Gastrocnemius medialis (tissue), 4 donors: ENCODE results near the gene CCSER1. TPM values are rescaled to one million over a fixed set of nuclear protein-coding genes. Genes with fewer than 3 reads are reported as not detected.

Experiments
- ATAC-seq, 2 donors: fragments of 150-250 bp; one replicate each; pipeline ENCODE4 v1.9.1; 2016
- DNase-seq, 2 donors: peaks; one replicate each; pipeline ENCODE4 v3.0.0-alpha.2; 2019
- H3K27ac ChIP-seq, 4 donors: fragments of 200-600 bp; sonication (generic); 1 replicate in 1 of 4; 2 replicates in 3 of 4; pipeline ENCODE4 v1.5.1; 2016 to 2018; ENCODE audit warnings: mild to moderate bottlenecking in 2 of 4, moderate library complexity in 1 of 4
- H3K27me3 ChIP-seq, 3 donors: fragments of 200-600 bp; sonication (generic) in 2 of 3; 1 replicate in 1 of 3; 2 replicates in 2 of 3; pipeline versions ENCODE4 v1.5.1 to v1.6.0; 2016 to 2019; ENCODE audit warnings: mild to moderate bottlenecking in 1 of 3, moderate library complexity in 1 of 3
- H3K36me3 ChIP-seq, 2 donors: fragments of 200-600 bp; sonication (generic) in 1 of 2; one replicate each; pipeline ENCODE4 v1.5.1; 2017 to 2018
- H3K4me1 ChIP-seq, 2 donors: fragments of 200-600 bp; sonication (generic) in 1 of 2; one replicate each; pipeline ENCODE4 v1.5.1; 2016 to 2017; ENCODE audit warnings: mild to moderate bottlenecking in 2 of 2
- H3K4me3 ChIP-seq, 4 donors: fragments of 200-600 bp; sonication (generic) in 3 of 4; 1 replicate in 1 of 4; 2 replicates in 3 of 4; pipeline ENCODE4 v1.5.1; 2016 to 2019; ENCODE audit warnings: mild to moderate bottlenecking in 2 of 4
- H3K9me3 ChIP-seq, 3 donors: fragments of 200-600 bp; sonication (generic) in 2 of 3; 1 replicate in 1 of 3; 2 replicates in 2 of 3; pipeline ENCODE4 v1.5.1; 2016 to 2019
- POLR2A ChIP-seq, 2 donors: fragments of 450-650 bp; IDR thresholded peaks; one replicate each; pipeline ENCODE4 v1.6.1; 2017; ENCODE audit warnings: antibody characterized with exemption in 2 of 2, mild to moderate bottlenecking in 2 of 2, moderate library complexity in 2 of 2
- in situ Hi-C, 4 donors: fragments of 200-750 bp; cut with MboI; loops; one replicate each; pipeline versions ENCODE4 v1.15.0 to v1.8.0; 2017; ENCODE audit warnings: low sequenced_read_pairs in 4 of 4
- intact Hi-C: fragments of 100-400 bp; cut with DNase I; formaldehyde crosslinking; loops from one replicate; pipeline ENCODE4 v1.15.1; 2023; ENCODE audit warnings: low total_unique reads
- total RNA-seq, 4 donors: library from RNA; depleted of rRNA; stranded (reverse); fragments of >200 nt; gene quantifications; one replicate each; pipeline versions ENCODE4 v1.1.0 to v1.2.3, GENCODE V29; 2016
- TF ChIP-seq, protein P1 (sequence below), 5 experiments: fragments of 450-650 bp in 3 of 5; fragments of 200-600 bp in 2 of 5; sonication (generic) in 2 of 5; IDR thresholded peaks in 4 of 5; conservative IDR thresholded peaks in 1 of 5; 1 replicate in 4 of 5; 2 replicates in 1 of 5; pipeline ENCODE4 v1.5.1; 2016 to 2019; ENCODE audit warnings: antibody characterized with exemption in 5 of 5, mild to moderate bottlenecking in 3 of 5, moderate library complexity in 3 of 5

CCSER1 gene
- total RNA-seq, 4 donors from 2014 or later, result 0.39 to 0.83 (median 0.63) TPM

- TF ChIP-seq POLR2A (IDR thresholded peaks at IDR 0.05), result no peak
- TF ChIP-seq, protein P1, sequence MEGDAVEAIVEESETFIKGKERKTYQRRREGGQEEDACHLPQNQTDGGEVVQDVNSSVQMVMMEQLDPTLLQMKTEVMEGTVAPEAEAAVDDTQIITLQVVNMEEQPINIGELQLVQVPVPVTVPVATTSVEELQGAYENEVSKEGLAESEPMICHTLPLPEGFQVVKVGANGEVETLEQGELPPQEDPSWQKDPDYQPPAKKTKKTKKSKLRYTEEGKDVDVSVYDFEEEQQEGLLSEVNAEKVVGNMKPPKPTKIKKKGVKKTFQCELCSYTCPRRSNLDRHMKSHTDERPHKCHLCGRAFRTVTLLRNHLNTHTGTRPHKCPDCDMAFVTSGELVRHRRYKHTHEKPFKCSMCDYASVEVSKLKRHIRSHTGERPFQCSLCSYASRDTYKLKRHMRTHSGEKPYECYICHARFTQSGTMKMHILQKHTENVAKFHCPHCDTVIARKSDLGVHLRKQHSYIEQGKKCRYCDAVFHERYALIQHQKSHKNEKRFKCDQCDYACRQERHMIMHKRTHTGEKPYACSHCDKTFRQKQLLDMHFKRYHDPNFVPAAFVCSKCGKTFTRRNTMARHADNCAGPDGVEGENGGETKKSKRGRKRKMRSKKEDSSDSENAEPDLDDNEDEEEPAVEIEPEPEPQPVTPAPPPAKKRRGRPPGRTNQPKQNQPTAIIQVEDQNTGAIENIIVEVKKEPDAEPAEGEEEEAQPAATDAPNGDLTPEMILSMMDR (IDR thresholded peaks at IDR 0.05 in 4 of 5, conservative IDR thresholded peaks at IDR 0.05 in 1 of 5), result no peak
- Histone ChIP-seq H3K27ac (no peak overlapping the region), H3K4me1 (peaks cover 5 to 14% of the 10 kb centered on the region in 2 donors), H3K9me3 (no peaks in the 10 kb centered on the region), H3K36me3 (no peaks in the 10 kb centered on the region), H3K4me3 (peak overlapping the region; percentile 18 to 62 (median 50)), H3K27me3 (peaks cover 0 to 10% (median 0%) of the 10 kb centered on the region in 3 donors)
- intact Hi-C loops, result no loop called here
- no peak for ATAC-seq
- in situ Hi-C loops, result no loop called here
- DNase-seq, result no peak
Observed at GRCh38 chr4:90128961-90129495, 1.8 kb downstream of the CCSER1 start.

DNA sequence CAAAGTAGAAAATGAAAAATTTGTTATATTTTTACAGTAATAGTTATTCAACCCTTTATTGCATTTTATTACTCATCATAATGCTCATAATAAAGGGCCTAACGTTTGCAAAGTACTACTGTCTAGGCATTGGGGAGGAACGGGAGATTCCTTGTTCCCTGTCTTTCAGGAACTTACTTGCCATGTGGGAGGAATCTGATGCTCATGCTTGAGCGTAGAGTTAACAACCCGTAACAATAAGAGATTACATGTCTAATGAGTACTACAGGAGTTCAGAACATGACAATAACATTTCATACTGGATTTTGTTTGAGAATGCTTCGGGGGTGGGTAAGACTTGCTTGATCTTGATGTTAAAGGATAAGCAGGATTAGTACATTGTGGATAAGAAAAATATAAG, 2.9 kb downstream of the CCSER1 start:
- no peak overlapping the region for H3K4me3 ChIP-seq
- ATAC-seq (no peak), DNase-seq (no peak)
- intact Hi-C loops, result no loop called here
- no peaks in the 10 kb centered on the region for H3K36me3 ChIP-seq
- in situ Hi-C loops, result no loop called here
- peaks cover 0 to 10% (median 0%) of the 10 kb centered on the region in 3 donors for H3K27me3 ChIP-seq
- no peak overlapping the region for H3K27ac ChIP-seq
- TF ChIP-seq, protein P1 (IDR thresholded peaks at IDR 0.05 in 4 of 5, conservative IDR thresholded peaks at IDR 0.05 in 1 of 5), result no peak
- TF ChIP-seq POLR2A (IDR thresholded peaks at IDR 0.05), result no peak
- H3K4me1 ChIP-seq, result peaks cover 5 to 14% of the 10 kb centered on the region in 2 donors
- H3K9me3 ChIP-seq, result no peaks in the 10 kb centered on the region

- no peaks in the 10 kb centered on the region for H3K36me3 ChIP-seq
- no peaks in the 10 kb centered on the region for H3K4me1 ChIP-seq
- DNase-seq (no peak), ATAC-seq (no peak)
- H3K4me3 ChIP-seq, result no peak overlapping the region
- intact Hi-C loops (no loop called here), in situ Hi-C loops (no loop called here)
- H3K27ac ChIP-seq, result no peak overlapping the region
- no peaks in the 10 kb centered on the region for H3K9me3 ChIP-seq
- TF ChIP-seq, protein P1 (IDR thresholded peaks at IDR 0.05 in 4 of 5, conservative IDR thresholded peaks at IDR 0.05 in 1 of 5), result no peak
- no peak for TF ChIP-seq POLR2A (IDR thresholded peaks at IDR 0.05)
- H3K27me3 ChIP-seq, result no peaks in the 10 kb centered on the region
Observed at GRCh38 chr4:90137555-90137954, 10.4 kb downstream of the CCSER1 start.

DNA sequence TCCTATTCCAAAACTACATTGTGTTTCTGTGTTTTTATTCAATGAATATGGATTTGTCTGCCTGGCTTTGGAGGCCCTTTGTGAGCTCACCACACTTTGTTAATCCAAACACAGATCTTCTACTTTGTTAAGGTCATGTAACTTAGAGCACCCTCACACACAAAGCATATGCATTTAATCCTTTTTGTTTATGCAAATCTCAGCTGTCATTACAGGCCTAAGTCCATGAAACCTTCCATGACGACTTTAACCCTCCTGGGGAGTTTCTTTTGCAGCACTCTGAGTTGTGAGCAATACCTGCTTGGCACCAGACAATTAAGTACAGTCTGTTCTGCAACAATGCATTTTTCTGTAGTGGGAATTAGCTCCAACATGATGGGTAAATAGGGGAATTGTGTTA, 14.9 kb downstream of the CCSER1 start:
- no peak for ATAC-seq
- DNase-seq, result no peak
- H3K36me3 ChIP-seq, result no peaks in the 10 kb centered on the region
- H3K9me3 ChIP-seq, result no peaks in the 10 kb centered on the region
- H3K4me3 ChIP-seq, result no peak overlapping the region
- TF ChIP-seq, protein P1 (IDR thresholded peaks at IDR 0.05 in 4 of 5, conservative IDR thresholded peaks at IDR 0.05 in 1 of 5), result no peak
- no peaks in the 10 kb centered on the region for H3K4me1 ChIP-seq
- H3K27me3 ChIP-seq, result no peaks in the 10 kb centered on the region
- in situ Hi-C loops (no loop called here), intact Hi-C loops (no loop called here)
- no peak overlapping the region for H3K27ac ChIP-seq

GRCh38 chr4:90145319-90145718, 18.1 kb downstream of the CCSER1 start:
- Histone ChIP-seq H3K27ac (no peak overlapping the region), H3K4me3 (no peak overlapping the region), H3K9me3 (no peaks in the 10 kb centered on the region), H3K36me3 (no peaks in the 10 kb centered on the region), H3K4me1 (no peaks in the 10 kb centered on the region), H3K27me3 (no peaks in the 10 kb centered on the region)
- ATAC-seq (no peak), DNase-seq (no peak)
- intact Hi-C loops, result no loop called here
- in situ Hi-C loops, result no loop called here
- no peak for TF ChIP-seq POLR2A (IDR thresholded peaks at IDR 0.05)
